ENCODE measurements around the gene GSDME.

GRCh38 chr7:24731313-24731712 lies 26.0 kb downstream of the GSDME start:
- TF ChIP-seq, protein P1, sequence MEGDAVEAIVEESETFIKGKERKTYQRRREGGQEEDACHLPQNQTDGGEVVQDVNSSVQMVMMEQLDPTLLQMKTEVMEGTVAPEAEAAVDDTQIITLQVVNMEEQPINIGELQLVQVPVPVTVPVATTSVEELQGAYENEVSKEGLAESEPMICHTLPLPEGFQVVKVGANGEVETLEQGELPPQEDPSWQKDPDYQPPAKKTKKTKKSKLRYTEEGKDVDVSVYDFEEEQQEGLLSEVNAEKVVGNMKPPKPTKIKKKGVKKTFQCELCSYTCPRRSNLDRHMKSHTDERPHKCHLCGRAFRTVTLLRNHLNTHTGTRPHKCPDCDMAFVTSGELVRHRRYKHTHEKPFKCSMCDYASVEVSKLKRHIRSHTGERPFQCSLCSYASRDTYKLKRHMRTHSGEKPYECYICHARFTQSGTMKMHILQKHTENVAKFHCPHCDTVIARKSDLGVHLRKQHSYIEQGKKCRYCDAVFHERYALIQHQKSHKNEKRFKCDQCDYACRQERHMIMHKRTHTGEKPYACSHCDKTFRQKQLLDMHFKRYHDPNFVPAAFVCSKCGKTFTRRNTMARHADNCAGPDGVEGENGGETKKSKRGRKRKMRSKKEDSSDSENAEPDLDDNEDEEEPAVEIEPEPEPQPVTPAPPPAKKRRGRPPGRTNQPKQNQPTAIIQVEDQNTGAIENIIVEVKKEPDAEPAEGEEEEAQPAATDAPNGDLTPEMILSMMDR (IDR thresholded peaks at IDR 0.05; ENCODE audit: low read length): no peak
- no peak for TF ChIP-seq EZH2 (optimal IDR thresholded peaks at IDR 0.05; ENCODE audit: low read depth, low read length)

Measured in MM.1S (cell line).